HFFc6 (cell line): Measurements from ENCODE around the gene GANAB. TPM values are rescaled to one million over a fixed set of nuclear protein-coding genes. Genes with fewer than 3 reads are reported as not detected.
A peak's percentile ranks its signal among the peaks of the same experiment; 100 is the strongest.

Experiments used
- DNase-seq: peaks from one replicate; pipeline ENCODE4 v3.0.0-alpha.2; 2018
- H3K27ac Mint-ChIP-seq: 2 replicates; pipeline ENCODE4 v1.8.0; 2020; ENCODE audit warnings: mild to moderate bottlenecking, mixed read lengths
- H3K27me3 Mint-ChIP-seq: 2 replicates; pipeline ENCODE4 v1.8.0; 2021; ENCODE audit warnings: mild to moderate bottlenecking, moderate library complexity, mixed read lengths; ENCODE audit not compliant: insufficient read depth
- H3K36me3 Mint-ChIP-seq: 2 replicates; pipeline ENCODE4 v1.8.0; 2021; ENCODE audit warnings: low read depth, mixed read lengths
- H3K4me1 Mint-ChIP-seq: 2 replicates; pipeline ENCODE4 v1.8.0; 2020; ENCODE audit warnings: low read depth, mixed read lengths
- H3K4me3 Mint-ChIP-seq: 2 replicates; pipeline ENCODE4 v1.8.0; 2020; ENCODE audit warnings: mild to moderate bottlenecking, moderate library complexity, mixed read lengths
- H3K9me3 Mint-ChIP-seq: 2 replicates; pipeline ENCODE4 v1.8.0; 2020; ENCODE audit warnings: mild to moderate bottlenecking, mixed read lengths
- total RNA-seq, 6 experiments: library from RNA; stranded (reverse); fragmentation: NEBNext Ultra II Directional; extraction: Animal tissue kit (Norgen Biotek cat#: 25700); gene quantifications; 2 replicates in 1 of 6; 3 replicates in 5 of 6; pipeline ENCODE4 v1.2.3, GENCODE V29; 2021
- TF ChIP-seq, protein P1 (sequence below): fragments of 200-600 bp; sonication (generic); IDR thresholded peaks from 2 replicates; pipeline ENCODE4 v1.5.0; 2021; ENCODE audit warnings: antibody characterized with exemption, mild to moderate bottlenecking

GANAB gene
- total RNA-seq, 6 experiments from 2014 or later: 331 to 450 (median 416) TPM

DNA sequence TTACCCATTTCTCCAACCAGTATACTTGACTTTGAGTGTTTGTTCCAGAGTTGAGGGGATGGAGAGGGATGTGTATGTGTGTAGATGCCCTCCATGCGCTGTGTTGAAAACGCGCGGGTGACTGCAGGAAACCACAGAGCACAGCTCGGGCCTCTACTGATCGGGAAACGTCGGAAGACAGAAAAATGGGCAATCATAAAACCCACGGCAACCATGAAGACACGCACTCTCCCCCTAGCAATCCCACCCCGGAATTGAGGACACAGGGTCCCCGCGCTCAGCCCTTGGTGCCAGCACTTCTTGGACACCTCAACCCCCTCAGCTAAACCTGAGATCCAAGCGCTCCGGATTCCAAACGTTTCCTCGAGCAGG, 24.8 kb upstream of the GANAB start:
- Mint-ChIP-seq H3K36me3 (peaks cover 26% of the 10 kb centered on the region), H3K27ac (peak overlapping the region; percentile 97), H3K4me3 (peak overlapping the region; percentile 99), H3K9me3 (no peaks in the 10 kb centered on the region), H3K4me1 (peaks cover 50% of the 10 kb centered on the region), H3K27me3 (peaks cover 1% of the 10 kb centered on the region; the same call in 1 of the 2 replicates)
- TF ChIP-seq, protein P1, sequence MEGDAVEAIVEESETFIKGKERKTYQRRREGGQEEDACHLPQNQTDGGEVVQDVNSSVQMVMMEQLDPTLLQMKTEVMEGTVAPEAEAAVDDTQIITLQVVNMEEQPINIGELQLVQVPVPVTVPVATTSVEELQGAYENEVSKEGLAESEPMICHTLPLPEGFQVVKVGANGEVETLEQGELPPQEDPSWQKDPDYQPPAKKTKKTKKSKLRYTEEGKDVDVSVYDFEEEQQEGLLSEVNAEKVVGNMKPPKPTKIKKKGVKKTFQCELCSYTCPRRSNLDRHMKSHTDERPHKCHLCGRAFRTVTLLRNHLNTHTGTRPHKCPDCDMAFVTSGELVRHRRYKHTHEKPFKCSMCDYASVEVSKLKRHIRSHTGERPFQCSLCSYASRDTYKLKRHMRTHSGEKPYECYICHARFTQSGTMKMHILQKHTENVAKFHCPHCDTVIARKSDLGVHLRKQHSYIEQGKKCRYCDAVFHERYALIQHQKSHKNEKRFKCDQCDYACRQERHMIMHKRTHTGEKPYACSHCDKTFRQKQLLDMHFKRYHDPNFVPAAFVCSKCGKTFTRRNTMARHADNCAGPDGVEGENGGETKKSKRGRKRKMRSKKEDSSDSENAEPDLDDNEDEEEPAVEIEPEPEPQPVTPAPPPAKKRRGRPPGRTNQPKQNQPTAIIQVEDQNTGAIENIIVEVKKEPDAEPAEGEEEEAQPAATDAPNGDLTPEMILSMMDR: no peak
- no peak for DNase-seq

DNA sequence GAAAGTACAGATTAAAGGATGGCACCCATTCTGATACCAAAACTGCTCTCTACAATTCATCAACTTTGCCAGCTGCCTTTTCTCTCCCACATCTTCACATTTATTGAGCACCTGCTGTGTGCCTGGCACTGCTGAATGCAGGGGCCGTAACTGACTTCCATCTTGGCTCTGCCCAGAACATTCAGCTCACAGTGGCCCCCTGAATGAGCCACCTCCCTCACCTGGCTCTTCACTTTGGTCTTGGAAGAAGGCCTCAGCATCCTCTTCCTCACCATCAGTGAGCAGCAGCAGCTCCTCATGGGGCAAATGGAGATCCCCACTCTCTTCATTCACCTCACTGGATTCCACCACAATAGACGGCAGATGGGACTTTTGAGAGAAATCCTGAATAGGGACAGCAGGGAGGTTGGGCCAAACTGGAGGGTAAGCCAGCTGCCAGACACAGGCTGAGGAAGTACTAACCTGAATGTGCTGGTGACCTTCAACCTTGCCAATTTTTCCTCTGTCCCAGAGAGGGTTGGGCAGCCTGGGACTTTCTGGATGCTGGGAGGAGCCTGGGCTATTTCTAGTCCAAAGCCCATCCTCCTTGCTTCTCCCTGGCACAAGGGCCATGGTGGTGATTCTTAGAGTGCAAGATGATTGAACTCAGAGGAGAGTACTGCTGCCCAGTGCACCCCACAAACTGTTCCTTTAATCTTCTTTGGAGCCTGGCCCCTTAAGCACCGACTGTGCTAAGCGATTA, 23.2 kb upstream of the GANAB start:
- H3K27me3 Mint-ChIP-seq: peaks cover 10% of the 10 kb centered on the region
- DNase-seq: no peak
- H3K36me3 Mint-ChIP-seq: peaks cover 33% of the 10 kb centered on the region
- peak overlapping the region; percentile 59 for H3K27ac Mint-ChIP-seq
- peaks cover 5% of the 10 kb centered on the region; the same call in 1 of the 2 replicates for H3K9me3 Mint-ChIP-seq
- H3K4me1 Mint-ChIP-seq: peaks cover 50% of the 10 kb centered on the region
- no peak overlapping the region; the same call in 1 of the 2 replicates for H3K4me3 Mint-ChIP-seq
- TF ChIP-seq, protein P1: no peak

DNA sequence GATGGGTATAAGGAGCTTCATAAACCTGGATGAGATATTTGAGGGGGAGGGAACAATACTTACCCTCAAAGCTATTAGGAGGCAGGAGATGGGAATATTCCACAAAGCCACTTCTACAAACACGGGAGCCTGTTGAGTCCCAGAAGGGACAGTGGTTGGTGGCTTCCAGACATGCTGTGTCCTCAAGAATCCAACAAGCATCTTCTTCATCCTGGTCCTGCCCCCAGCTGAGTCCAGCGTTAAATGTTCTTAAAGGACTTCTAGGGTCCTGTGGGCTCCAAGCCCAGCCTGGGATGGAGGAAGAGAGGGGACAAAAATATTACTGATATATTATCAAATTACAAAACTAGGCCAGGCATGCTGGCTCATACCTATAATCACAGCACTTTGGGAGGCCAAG, 21.0 kb upstream of the GANAB start:
- Mint-ChIP-seq H3K36me3 (peaks cover 39% of the 10 kb centered on the region), H3K4me1 (peaks cover 43% of the 10 kb centered on the region), H3K27ac (peak overlapping the region; percentile 96), H3K9me3 (peaks cover 5% of the 10 kb centered on the region; the same call in 1 of the 2 replicates), H3K4me3 (peak overlapping the region; percentile 99), H3K27me3 (peaks cover 10% of the 10 kb centered on the region)
- TF ChIP-seq, protein P1: no peak
- DNase-seq: no peak

DNA sequence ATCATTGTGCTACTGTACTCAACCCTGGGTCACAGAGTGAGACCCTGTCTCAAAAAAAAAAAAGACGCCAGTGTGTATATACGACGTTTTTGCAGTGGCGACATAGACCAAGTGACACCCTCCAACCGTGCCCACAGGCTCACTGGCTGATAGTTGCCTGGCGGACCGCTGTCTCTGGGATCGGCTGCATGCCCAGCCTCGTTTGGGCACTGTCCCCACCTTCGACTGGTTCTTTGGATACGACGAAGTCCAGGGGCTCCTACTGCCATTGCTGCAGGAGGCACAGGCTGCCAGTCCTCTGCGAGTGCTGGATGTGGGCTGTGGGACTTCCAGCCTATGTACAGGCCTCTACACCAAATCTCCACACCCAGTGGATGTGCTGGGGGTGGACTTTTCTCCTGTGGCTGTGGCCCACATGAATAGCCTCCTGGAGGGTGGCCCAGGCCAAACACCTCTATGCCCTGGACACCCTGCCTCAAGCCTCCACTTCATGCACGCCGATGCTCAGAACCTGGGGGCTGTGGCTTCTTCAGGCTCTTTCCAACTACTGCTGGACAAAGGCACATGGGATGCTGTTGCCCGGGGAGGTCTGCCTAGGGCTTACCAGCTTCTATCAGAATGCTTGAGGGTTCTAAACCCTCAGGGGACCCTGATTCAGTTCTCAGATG, 20.0 kb upstream of the GANAB start:
- peaks cover 10% of the 10 kb centered on the region for H3K27me3 Mint-ChIP-seq
- H3K9me3 Mint-ChIP-seq: peaks cover 5% of the 10 kb centered on the region; the same call in 1 of the 2 replicates
- TF ChIP-seq, protein P1: no peak
- H3K27ac Mint-ChIP-seq: peak overlapping the region; percentile 96
- DNase-seq: no peak
- H3K4me3 Mint-ChIP-seq: peak overlapping the region; percentile 99
- peaks cover 36% of the 10 kb centered on the region for H3K36me3 Mint-ChIP-seq
- H3K4me1 Mint-ChIP-seq: peaks cover 33% of the 10 kb centered on the region

DNA sequence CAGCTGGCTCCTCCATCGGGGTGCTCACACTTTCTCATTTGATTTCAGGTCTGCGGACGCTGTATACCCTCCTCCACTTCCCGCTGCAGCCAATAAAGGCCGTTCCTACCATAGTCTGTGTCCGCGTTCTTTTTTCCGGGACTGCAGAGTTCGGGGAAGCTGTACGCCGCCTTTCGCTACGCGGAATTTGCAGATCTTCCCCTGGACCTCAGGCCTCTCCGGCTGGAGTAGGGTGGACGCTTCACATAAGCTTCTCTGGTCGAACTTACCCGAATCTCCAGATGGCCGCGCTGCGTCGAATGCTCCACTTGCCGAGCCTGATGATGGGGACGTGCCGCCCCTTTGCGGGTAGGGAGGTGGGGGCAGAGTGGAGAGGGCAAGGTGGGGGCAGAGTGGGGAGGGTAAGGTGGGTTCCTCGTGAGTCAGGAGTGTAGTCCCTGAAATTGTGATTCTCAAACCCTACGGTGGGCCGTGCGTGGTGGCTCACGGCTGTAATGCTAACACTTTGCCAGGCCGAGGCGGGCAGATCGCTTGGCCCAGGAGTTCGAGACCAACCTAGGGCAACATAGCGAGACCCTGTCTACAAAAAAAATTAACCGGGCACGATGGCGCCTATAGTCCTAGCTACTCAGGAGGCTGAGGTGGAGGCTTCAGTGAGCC, 19.3 kb upstream of the GANAB start:
- no peak for DNase-seq
- TF ChIP-seq, protein P1: no peak
- Mint-ChIP-seq H3K4me3 (peak overlapping the region; percentile 99), H3K27me3 (peaks cover 10% of the 10 kb centered on the region), H3K9me3 (peaks cover 5% of the 10 kb centered on the region; the same call in 1 of the 2 replicates), H3K4me1 (peaks cover 26% of the 10 kb centered on the region), H3K36me3 (peaks cover 30% of the 10 kb centered on the region), H3K27ac (peak overlapping the region; percentile 96)
